Stimulated activated CD8-positive, alpha-beta memory T cell treated with anti-CD3 and anti-CD28 coated beads, Interleukin-4, amount 100 ng/mL, for 24 hours (primary cell): Measurements from ENCODE around the gene SMG5.
"Not testable (repeated sequence)": the region's sequence is repeated elsewhere in the genome, so short reads cannot be mapped to it uniquely, and the experiment has no call there.

Source experiments
- DNase-seq: peaks from one replicate; pipeline ENCODE4 v3.0.0-alpha.2; 2020; ENCODE audit warnings: low read depth

Gene SMG5

DNA sequence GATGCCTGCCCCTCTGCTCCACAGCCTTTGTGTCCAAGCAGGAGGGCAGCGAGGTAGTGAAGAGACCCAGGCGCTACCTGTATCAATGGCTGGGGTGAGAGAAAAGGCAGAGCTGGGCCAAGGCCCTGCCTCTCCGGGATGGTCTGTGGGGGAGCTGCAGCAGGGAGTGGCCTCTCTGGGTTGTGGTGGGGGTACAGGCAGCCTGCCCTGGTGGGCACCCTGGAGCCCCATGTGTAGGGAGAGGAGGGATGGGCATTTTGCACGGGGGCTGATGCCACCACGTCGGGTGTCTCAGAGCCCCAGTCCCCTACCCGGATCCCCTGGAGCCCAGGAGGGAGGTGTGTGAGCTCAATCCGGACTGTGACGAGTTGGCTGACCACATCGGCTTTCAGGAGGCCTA is 39.9 kb downstream of the SMG5 start:
- no peak for DNase-seq

- no peak for DNase-seq
Observed at GRCh38 chr1:156241926-156242325, 40.7 kb downstream of the SMG5 start, which contains the start of gene BGLAP. Gene BGLAP, plus strand, starts transcription at chr1:156242184. Its CDS starts 48 bp downstream, at chr1:156242232.

DNA sequence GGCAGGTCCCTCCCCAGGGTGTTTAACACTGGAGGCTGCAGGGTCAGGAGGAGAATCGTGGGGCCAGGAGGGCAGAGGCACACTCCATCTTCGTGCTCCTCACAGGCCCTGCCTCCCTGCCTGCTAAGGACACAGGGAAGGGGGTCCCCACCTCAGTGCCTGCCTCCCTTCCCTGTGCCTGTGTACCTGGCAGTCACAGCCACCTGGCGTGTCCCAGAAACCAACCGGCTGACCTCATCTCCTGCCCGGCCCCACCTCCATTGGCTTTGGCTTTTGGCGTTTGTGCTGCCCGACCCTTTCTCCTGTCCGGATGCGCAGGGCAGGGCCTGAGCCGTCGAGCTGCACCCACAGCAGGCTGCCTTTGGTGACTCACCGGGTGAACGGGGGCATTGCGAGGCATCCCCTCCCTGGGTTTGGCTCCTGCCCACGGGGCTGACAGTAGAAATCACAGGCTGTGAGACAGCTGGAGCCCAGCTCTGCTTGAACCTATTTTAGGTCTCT is 41.3 kb downstream of the SMG5 start:
- no peak for DNase-seq

DNA sequence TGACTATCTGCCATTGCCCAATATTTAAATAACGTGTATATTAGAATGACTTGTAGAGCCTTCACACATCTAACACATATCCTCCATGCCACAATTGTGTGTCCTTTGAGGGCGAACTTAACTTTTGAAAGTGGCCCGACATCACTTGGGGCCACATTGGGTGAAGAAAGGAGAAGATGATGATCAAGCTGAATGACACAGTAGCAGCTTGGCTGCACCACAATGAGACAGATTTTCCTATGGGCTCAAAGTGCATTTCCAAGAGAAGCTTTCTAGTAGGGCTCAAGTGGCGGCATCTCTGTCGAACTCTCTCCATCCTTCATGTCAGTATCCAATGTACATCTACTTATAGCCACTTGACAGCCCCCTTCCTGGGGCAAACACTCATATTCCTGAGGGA is 44.4 kb downstream of the SMG5 start:
- no peak for DNase-seq

GRCh38 chr1:156236164-156236563 is 46.5 kb downstream of the SMG5 start:
- no peak for DNase-seq

DNA sequence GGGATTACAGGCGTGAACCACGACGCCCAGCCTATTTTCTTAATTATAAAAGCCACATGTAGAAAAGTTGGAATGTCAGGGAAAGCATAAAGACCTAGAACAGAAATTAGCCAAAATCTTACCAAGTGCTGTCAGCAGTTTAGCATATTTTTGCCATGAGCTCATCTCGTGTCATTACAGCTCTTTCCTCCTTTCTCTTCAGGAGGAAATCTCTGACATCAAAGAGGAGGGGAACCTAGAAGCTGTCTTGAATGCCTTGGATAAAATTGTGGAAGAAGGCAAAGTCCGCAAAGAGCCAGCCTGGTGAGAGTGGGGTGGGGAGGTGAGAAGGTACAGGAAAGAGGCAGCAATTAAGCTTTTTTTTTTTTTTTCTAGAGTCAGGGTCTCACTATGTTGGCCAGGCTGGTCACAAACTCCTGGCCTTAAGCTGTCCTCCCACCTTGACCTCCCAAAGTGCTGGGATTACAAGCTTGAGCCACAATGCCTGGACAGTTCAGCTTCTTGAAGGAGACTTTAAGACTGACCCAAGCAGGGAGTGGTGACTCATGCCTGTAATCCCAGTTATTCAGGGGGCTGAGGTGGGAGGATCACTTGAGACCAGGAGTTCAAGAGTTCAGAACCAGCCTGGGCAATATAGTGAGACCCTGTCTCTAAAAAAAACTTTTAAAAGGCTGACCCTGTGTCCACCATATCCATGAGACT is 49.0 kb downstream of the SMG5 start:
- no peak for DNase-seq

DNA sequence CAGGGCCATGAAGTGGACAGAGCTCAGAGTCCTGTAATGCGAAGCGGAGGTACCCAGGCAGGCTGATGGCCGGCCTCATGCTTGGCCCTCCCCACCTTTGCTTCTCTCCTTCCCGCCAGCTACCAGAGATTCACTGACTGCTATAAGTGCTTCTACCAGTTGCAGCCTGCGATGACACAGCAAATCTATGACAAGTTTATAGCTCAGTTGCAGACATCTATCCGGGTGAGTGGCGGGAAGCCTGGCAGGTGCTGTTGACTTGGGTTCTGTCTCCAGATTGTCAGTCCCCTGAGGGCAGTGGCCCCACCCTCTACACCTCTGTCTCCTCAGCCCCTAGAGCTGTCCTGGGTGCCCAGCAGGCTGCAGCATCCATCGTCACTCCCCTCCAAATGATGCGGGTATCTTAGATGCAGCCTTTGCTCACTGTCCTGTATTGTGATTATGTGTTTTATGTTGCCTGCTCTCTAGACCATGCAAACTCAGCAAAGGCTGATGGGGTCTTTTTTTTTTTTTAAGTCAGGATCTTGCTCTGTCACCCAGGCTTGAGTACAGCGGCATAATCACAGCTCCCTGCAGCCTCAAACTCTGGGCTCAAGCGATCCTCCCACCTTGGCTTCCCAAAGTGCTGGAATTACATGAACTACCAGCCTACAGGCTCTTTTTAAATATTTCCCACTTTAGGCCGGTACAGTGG is 50.3 kb downstream of the SMG5 start:
- DNase-seq: no peak

DNA sequence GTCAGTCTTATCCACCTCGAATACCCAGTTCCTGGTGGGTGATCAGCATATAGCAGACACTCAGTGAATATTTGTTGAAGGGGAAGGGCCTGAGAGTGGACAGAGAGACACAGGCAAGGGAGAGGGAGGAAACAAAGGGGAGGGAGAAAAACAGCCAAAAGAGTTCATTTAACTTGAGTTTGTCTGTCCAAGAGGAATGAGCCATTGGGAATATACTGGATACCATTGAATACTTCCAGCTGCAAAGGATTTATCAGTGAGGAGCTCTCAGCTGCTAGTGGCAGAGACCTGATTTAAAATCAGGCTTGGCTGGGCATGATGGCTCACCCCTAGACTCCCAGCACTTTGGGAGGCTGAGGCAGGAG is 52.2 kb downstream of the SMG5 start:
- no peak for DNase-seq

- no peak for DNase-seq
Observed at GRCh38 chr1:156229809-156230472, 52.7 kb downstream of the SMG5 start.

DNA sequence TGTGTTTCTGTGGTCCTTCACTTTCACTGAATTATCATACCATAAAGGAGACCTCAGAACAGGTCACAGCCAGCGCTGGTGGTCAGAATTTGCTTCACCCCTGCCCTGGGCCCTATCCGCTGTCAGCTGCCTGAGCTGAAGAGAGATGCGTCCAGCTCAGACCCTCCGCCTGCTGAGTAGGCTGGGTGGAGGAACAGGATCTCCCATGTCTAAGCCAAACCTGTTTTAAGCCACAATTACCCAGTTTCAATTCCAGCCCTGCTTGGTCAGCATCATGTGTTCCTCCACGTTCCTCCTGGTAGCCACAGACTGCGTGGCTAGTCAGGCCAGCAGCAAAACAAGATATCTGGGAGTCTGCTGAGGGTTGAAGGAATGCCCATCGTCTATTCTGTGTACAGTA is 54.1 kb downstream of the SMG5 start:
- no peak for DNase-seq

DNA sequence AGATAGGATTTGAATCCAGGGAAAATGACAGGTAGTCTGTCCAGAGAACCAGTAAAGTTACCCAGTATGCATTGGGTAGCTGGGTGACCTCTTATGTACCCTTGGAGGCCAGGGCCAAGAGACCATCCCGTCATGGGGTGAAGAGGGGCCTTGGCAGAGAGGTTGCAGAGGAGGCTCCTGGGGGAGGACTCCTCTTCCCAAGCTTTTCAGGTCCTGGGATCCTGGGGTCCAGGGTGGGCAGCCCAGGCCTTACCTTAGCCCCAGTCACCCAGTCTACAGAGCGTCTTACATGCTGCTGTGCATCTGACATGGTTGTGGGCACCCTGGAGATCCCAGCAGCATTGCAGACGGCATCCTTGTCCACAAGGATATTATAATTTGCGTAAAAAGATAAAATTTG is 55.8 kb downstream of the SMG5 start:
- DNase-seq: no peak

GRCh38 chr1:156226116-156226538 is 56.5 kb downstream of the SMG5 start:
- no peak for DNase-seq

DNA sequence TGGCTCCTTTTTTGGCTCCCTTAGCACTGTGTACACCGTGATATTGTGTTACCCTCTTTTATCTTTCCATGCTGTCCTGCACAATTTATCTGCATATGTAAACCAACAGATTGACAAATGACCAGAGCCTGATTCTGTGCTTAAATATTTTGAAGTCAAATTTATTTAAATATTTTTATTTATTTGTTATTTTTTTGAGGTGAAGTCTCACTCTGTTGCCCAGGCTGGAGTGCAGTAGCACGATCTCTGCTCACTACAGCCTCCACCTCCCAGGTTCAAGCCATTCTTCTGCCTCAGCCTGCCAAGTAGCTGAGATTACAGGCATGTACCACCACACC is 57.0 kb downstream of the SMG5 start:
- no peak for DNase-seq

DNA sequence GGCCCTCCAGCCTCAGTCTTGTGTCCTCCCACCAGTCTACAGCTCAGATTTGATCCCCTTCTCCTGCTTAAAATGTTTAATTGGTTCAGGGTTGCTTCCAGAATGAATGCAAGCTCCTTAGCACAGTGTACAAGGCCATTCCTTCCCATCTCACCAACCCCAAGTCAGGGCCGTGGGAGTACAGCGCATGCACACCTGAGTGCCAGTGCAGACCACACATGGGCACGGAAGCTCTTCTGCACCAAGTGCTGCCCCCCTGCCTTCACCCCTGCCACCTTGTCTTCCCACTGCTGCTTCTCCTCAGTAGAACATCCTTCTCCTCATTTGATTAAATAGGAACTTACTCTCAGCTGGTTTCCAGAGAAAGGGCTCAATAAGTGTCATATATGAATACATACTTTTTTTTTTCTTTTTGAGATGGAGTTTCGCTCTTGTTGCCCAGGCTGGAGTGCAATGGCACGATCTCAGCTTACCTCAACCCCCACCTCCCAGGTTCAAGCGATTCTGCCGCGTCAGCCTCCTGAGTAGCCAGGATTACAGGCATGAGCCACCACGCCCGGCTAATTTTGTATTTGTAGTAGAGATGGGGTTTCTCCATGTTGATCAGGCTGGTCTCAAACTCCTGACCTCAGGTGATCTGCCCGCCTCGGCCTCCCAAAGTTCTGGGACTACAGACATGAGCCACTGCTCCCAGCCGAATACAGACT is 60.5 kb downstream of the SMG5 start:
- no peak for DNase-seq

GRCh38 chr1:156220226-156220625 is 62.4 kb downstream of the SMG5 start:
- DNase-seq: no peak

DNA sequence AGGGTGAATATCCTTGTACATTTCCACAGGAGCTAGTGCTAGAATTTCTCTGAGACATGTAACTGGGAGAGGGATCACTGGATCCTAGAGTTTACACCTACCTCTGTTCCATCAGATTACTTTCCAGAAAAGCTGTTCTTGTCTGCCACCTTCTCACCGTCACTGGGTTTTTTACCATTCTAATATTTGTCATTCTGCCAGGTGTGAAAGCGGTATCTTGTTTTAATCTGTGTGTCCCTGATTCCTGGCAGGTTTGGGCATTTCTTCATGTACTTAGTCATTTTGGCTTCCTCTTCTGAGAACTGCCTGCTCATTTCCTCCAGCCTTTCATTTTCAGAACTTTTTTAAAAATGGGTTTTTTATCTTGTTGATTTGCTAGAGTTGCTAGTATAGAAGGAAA is 64.8 kb downstream of the SMG5 start:
- no peak for DNase-seq

- DNase-seq: not testable (repeated sequence)
Observed at GRCh38 chr1:156216361-156217086, 66.1 kb downstream of the SMG5 start.

DNA sequence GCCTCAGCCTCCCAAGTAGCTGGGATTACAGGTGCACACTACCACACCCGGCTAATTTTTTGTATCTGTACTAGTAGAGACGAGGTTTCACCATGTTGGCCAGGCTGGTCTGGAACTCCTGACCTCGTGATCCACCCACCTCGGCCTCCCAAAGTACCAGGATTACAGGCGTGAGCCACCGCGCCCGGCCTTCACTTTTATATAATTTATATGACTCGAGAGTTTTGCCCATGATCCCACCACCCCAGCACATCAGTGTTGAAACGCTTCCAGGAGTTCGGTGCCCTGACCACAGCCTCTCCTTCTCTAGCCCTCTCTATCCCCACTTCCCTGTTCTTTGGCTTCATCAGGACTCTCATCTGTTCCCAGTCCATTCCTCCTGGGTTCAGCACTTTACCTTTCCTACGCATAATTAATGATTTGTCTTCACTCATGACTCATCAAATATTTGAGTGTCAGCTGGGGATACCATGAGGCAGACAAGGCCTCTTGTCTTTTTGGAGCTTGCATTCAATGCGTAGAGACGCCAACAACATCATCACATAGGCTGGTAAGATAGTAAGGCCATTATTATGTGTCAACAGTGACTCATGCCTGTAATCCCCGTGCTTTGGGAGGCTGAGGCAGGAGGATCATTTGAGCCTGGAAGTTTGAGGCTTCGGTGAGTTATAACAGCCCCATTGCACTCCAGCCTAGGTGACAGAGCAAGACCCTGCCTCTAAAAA is 68.4 kb downstream of the SMG5 start:
- DNase-seq: no peak

DNA sequence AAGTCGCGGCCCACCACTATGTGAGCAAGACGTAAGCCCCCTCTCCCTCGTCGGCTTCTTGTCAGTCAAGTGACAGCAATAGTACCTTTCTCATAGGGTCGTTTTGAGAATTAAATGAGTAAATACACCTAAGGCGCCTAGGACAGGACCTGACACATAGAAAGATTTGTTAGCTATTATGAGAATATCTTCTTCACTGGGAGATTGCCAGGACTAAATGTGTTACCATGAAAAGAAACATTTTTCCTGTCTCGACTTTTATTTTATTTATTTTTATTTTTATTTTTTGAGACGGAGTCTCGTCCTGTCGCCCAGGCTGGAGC is 69.0 kb downstream of the SMG5 start:
- no peak for DNase-seq

DNA sequence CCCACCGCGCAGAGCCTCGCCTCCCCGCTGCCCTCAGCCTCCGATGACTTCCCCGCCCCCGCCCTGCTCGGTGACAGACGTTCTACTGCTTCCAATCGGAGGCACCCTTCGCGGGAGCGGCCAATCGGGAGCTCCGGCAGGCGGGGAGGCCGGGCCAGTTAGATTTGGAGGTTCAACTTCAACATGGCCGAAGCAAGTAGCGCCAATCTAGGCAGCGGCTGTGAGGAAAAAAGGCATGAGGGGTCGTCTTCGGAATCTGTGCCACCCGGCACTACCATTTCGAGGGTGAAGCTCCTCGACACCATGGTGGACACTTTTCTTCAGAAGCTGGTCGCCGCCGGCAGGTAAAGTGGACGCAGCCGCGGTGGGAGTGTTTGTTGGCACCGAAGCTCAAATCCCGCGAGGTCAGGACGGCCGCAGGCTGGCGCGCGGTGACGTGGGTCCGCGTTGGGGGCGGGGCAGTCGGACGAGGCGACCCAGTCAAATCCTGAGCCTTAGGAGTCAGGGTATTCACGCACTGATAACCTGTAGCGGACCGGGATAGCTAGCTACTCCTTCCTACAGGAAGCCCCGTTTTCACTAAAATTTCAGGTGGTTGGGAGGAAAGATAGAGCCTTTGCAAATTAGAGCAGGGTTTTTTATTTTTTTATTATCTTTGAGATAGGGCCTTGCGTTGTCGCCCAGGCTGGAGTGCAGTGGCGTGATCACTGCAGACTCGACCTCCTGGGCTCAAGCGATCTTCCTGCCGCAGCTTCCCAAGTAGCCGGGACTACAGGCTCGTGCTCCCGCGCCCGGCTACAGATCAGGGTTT is 69.6 kb downstream of the SMG5 start, which contains the start of gene PMF1:
Gene PMF1, plus strand, starts transcription at position 175 of the 811 bp plus-strand sequence. Its CDS starts 9 bp downstream, at position 184.
- peak; percentile 95 for DNase-seq
